DMS53 (cell line): ENCODE data around the gene TUBB1.

ENCODE experiments used
- DNase-seq: peaks from one replicate; lab custom pipeline; 2025; lab: John Stamatoyannopoulos, UW

TUBB1 gene

DNA sequence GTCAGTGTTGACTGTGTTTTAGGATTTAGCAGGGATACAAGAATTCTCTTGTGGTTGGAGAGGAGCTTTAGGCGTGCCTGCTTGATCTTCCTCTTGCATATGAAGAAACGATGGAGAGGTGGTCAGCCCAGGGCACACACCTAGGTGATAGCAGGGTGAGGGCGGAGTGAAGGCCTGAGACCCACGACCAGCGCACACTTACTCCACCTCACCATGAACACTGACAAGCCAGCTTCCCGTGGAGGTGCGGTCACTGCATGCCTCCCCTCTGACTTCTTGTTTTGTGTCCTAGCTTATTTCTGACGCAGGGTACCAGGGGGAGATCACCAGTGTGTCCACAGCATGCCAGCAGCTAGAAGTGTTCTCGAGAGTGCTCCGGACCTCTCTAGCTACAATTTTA, 30.0 kb upstream of the TUBB1 start:
- no peak for DNase-seq

DNA sequence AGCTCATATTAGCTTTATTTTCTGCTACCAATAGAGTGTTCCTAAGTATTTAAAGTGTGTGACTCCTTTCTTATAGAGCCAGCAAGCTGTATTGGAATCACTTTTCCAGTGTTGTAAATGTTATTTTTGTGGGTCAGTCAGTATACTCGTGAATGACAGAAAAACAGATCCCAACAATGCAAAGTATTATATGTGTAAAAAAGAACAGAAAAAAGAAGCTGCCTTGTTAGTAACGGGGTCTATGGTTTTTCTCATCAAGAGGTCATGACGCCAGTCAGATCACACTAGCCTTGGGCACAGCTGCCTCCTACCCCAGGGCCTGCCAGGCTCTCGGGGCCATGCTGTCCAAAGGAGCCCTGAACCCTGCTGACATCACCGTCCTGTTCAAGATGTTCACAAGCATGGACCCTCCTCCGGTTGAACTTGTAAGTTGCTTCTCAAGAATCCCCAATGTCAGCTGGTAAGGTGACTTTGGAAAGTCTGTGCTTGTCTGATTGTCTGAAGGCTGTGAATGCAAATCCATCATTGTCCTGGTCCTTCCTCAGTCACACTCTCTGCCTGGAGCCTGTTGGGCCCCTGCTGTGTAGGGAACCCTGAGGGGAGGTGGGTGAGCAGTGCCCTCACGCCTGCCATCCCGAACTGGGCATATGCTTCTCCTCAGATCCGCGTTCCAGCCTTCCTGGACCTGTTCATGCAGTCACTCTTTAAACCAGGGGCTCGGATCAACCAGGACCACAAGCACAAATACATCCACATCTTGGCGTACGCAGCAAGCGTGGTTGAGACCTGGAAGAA, 28.4 kb upstream of the TUBB1 start:
- DNase-seq, result no peak

DNA sequence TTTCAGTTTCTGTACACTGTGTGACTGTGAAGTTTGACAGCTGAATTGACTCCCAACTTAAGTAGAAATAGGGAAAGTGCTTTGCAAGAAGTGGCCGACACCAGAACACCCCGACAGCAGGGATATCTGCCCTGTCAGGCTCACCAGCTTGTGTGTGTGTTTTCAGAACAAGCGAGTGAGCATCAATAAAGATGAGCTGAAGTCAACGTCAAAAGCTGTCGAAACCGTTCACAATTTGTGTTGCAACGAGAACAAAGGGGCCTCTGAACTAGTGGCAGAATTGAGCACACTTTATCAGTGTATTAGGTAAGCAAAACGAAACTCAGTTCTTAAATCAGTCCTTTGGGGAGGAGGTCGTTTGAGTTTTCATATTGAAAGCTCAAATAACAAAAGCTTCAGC, 27.5 kb upstream of the TUBB1 start:
- DNase-seq, result no peak

DNA sequence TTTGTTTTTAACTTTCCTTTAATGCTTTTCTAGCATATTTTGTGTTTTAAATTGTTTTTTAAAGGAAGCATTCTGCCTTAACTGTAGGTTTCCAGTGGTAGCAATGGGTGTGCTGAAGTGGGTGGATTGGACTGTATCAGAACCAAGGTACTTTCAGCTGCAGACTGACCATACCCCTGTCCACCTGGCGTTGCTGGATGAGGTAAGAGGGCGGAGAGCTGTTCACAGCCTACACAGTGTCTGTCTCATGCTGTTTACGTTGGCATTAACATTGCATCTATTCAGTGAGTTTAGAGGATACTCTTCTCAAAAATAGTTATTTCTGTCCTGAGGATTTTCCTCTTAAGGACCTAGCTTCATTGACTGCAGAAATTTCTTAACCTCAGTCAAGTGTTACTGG, 26.3 kb upstream of the TUBB1 start:
- DNase-seq, result peak; percentile 66

DNA sequence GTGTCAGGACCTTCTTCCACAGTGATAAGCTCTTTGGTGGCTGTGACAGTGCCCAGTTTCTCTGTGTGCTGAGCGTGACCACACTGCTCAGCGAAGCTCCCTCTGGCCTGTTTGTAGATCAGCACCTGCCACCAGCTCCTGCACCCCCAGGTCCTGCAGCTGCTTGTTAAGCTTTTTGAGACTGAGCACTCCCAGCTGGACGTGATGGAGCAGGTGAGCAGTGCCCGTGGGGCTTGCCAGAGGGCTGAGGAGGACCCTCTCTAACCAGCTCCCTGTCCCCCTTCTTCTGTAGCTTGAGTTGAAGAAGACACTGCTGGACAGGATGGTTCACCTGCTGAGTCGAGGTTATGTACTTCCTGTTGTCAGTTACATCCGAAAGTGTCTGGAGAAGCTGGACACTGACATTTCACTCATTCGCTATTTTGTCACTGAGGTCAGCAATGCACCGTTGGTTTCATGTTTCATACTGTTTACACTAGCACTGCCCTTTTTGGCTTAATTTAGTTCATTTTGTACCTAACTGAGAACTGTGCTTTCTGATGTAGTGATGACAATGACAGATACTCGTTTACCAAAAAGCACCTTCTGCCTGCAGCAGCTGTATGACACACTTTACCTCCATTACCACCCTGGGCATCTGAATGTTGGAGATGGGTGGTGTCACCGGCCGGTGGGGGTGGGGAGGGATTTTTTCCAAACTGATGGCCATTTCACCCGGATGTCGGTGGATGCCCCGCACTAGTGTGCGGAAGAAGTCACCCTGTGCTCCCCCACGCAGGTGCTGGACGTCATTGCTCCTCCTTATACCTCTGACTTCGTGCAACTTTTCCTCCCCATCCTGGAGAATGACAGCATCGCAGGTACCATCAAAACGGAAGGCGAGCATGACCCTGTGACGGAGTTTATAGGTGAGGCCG, 25.6 kb upstream of the TUBB1 start:
- DNase-seq, result peak; percentile 79

DNA sequence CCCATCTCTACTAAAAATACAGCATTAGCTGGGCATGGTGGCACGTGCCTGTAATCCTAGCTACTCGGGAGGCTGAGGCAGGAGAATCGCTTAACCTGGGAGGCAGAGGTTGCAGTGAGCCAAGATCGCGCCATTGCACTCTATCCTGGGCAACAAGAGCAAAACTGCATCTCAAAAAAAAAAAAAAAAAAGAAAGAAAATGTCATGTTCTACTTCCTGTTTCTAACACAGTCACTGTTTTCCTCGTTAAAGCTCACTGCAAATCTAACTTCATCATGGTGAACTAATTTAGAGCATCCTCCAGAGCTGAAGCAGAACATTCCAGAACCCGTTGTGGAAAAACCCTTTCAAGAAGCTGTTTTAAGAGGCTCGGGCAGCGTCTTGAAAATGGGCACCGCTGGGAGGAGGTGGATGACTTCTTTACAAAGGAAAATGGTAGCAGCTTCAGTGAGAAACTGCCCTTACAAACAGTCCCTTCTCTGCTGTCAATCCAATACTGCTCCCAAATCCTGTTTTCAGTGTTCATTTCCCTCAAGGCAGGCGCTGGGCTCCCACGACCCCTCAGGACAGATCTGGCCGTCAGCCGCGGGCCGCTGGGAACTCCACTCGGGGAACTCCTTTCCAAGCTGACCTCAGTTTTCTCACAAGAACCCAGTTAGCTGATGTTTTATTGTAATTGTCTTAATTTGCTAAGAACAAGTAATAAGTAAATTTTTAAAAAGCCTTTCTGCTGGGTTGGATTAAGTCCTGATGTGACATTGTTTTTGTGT, 24.7 kb upstream of the TUBB1 start:
- no peak for DNase-seq

DNA sequence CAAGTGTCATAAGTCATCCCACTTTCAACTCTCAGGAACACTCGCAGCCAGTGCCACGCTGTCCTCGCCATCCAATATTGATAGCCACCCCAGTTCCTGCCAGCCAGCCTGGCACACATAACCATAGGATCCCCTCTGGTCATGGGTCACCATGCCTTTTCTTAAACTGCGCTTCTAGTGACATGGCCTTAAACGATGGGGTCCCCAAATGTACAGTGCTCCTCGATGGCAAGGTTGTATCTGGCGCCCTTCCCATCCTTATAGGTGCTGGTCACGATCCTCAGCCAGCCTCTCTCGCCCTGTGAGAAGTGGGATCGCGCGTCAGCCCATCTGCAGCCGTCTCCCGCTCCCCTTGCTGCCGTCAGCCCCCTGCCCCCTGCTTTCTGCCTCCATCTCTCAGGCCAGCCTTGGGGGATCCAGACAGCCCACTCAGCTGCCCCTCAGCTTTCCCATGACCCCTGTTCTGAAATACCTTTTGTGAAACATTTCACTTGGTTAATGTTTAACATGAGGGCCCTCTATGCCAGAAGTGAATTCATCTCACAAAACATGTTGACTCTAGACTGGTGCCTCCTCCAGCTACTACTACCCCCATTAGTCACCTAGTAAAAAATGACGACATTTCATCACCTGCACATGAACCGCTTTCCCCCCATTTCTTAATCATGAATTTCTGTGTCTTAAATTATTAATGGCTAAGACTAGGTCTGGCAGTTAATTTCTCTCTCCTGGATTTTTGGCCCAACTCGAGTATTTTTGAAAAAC, 23.6 kb upstream of the TUBB1 start:
- DNase-seq, result peak; percentile 88

DNA sequence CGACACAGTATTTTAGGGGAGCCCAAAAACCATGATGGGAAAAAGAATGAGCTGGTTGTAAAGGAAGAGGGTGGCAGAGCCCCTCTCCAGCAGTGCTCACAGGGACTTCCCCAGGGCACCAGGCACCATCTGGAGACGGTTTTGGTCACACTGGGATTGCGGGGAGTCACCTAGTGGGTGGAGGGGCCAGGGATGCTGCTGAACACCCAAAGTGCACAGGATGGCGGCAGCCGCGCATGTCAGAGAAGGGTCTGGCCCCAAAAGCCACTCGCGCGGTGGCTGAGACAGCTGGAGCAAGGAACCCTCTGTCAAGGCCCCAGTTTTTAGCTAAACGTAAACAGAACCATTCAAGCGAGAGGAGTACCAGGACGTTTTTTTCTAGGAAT, 23.0 kb upstream of the TUBB1 start:
- no peak for DNase-seq

DNA sequence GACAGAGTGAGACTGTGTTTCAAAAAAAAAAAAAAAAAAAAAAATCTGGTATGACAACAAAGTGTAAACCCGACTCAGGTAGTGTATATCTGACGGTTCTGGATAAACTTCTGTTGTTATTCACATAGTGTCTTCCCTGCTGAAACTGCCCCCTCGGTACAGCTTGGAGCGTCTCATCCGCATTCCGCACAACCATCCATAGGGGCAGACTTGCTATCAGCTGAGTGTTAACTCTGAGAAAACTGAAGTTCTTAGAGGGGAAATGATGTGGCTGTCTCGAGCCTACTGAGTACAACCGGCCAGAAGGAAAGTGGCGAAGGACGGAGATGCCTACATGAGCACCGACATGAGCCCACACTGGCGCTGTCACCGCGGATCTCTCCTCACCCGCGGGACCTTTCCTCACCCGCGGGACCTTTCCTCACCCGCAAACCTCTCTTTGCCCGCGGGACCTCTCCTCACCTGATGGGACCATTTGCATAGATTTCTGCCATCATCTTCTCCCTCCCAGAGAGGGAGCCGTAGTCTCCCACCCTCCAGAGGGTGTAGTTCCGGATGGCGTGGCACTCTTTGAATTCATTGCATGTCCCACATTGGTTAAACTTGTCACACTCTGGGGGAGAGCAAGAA, 22.0 kb upstream of the TUBB1 start:
- DNase-seq, result no peak

DNA sequence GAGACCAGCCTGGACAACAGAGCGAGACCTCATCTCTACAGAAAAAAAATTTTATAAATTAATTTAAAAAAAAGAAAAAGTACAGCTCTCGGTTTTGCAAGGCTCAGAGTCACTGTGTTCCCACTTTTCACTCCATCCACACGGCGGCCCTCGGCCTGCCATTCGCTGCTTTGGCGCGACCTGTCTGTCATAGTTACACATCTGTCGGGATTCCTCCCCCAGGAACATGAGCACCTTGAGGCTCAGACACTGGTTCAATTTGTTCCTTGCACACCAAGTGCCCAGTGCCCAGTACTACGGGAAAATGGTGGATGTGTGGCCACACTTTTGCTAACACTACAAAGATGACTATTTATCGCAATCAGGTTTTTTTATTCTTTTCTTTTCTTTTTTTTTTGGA, 20.6 kb upstream of the TUBB1 start:
- DNase-seq, result no peak

DNA sequence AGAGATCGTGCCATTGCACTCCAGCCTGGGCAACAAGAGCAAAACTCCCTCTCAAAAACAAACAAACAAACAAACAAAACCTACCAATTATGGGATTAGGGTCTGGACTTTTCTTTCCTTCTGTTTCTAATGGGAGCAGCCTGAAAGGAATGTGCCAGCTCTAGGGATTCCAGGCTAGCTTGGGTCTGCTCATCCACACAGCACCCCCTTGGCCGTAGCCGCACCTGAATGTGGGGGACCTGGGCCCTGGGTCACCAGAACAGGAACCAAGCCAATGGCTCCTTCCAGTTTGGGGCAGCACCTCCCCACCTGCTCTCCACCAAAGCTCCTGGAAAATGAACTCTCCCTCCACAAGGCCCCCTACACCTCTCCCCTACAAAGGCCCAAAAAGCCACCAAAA, 18.9 kb upstream of the TUBB1 start:
- DNase-seq, result no peak

DNA sequence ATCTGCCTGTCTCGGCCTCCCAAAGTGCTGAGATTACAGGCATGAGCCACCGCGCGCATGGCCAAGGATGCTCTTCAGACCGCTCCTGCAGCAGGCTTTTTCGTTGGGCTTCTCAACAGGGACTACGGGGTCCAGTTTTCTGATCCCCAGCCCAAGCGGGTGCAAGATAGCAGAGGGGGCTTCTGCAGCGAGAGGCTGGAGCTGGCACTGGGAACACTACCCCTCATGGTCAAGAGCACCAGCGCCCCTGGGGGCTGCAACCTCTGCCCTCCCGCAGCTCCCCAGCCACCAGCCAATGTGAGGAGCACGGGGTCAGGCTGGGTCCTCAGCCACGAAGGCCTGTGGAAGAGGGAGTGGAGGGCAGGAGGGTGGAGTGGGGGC, 18.2 kb upstream of the TUBB1 start:
- no peak for DNase-seq

DNA sequence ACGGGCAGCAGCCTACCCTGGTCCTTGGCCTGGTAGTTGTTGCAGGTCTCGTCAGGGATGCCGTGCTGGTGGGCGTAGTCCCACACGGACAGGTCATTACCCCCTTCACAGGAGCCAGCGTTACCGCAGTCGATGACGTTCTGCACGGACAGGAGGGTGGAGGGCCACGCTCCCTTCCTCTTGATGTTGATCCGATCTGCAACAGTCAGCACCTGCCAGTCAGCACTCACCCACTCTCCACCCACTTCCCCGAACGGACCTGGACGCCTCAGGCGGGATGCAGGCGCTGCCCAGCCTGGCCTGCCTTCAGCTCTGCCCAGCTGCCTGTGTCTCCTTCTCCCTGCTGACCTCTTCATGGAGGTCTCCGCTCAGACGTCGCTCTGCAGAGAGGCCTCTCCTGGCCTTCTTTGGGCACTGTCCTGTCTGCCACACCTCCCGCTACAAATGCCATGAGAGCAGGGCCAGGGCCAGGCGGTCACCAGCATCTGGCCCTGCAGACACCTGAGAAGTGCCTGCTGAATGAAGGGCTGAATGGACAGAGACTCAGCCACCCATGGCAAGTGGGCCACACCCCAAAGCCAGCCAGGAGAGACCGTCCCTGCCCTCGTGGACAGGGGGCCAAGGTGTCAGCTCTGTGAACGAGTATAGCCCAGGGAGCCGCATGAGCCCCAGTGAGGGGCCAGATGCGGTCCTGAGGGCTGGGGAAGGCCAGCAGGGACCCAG, 17.6 kb upstream of the TUBB1 start:
- no peak for DNase-seq

DNA sequence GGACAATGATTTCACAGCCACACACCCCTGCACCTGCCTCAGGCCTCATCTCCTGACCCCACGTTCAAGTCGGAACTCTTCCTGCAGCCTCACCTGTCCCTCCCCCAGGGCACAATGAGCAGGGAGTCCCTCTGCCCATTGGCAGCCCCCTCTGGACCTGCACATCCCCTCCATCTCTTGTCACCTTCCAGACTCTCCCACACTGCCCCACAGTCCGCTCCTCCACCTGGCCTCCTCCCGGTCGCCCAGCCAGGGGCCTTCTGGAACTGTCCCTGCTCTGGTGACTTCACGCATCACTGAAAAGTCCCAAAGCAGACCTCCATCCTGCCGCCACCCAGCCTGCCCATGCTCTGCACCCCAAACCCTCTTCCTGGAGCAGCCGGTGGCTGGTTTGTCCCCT, 16.8 kb upstream of the TUBB1 start:
- no peak for DNase-seq

DNA sequence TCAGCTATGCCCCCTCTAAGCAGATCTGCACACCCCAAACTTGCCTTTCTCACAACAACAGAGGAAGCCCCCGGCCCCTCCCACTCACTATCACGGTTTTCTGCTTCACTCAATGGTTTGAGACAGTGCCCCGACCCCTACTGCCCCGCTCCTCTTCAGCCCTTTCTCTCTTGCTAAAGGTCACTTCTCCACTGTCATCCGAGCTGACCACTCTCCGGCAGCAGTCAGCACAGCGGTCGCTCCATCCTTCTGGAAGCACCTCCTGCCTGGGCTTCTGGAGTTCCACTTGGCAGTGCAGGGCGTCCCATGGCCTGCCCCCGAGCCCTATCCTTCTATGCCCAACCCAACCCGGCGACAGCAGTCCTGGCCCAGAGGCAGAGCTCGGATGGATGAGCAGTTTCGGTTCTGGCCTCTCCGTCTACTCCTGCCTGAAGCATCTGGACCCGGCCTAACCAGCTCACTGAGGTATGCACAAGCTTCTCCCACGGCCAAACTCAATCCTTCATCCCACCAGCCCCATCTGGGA, 16.3 kb upstream of the TUBB1 start:
- DNase-seq, result no peak

DNA sequence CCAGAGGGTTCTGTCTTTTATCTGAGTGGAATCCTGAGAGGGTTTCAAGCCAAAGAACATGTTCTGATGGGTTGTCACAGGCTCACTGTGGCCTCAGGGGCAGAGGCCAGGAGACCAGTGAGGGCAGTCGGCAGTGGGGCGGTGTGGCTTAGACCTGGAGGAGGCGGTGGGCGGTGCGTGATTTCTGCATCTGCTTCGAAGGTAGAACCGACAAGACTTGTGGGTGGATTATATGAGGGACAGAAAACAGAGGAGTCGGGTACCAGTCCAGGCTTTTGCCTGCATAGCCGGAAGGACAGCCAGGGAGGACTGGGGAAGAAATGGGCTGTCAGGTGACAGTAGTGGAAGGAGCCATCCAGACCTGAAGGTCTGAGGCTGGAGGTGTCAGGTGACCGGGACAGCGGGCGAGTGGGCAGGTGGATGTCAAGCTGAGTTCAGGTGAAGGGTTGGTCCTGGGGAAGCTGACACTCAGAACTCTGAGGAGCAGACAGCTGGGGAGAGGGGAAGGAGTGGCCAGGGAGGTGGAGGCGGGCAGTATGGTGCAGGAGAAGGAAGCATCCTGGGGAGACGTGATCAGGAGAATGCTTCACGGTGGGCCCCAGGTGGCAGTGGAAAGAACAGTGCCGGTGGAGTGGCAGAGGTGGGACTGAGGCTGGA, 15.3 kb upstream of the TUBB1 start:
- no peak for DNase-seq

DNA sequence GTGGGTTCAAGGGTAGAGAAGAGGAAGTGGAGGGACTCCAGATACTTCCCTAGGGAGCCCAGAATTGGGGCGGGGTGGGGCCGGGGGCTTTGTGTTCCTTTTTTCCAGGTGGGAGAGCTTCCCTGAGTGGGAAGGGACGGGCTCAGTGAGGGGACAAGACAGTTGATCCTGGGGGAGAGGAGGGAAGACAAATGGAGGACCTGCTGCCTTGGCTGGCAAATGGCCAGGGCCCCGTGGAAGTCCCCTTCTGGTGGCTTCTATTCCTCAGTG, 14.8 kb upstream of the TUBB1 start:
- DNase-seq, result no peak

DNA sequence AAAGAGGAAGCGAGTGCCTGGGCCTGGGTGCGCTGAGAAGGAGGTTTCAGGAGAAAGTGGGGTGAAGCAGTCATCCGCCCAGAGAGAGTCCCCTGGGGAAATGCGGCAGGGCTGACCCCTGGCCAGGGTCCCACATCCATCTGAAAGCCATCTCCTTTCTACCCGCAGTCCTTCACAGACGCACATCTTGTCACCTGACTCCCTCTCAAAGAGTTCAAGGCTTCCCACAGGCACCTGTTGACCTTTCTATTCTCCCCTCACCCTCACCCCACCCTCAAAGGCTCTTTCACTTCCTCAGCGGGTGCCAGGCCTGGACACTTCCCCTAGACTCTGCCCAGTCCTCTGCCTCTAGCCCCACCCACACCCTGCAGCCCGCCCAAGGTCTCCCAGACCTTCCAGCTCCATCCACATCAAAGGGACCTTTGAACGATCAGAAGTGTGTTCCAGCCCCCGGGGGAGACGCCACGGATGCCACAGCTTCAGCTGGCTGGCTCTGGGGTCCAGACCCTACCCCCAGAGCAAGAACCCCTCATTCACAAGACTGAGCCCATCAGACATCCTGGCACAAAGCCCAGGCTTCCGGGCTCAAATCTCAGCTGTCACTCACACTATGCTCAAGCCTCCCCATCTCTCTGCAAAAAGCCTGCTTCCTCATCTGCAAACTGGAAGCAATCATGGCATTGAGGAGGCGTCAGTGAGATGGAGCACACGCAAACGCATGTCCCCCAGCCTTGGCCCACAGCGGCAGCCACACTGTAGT, 14.3 kb upstream of the TUBB1 start:
- DNase-seq, result no peak

DNA sequence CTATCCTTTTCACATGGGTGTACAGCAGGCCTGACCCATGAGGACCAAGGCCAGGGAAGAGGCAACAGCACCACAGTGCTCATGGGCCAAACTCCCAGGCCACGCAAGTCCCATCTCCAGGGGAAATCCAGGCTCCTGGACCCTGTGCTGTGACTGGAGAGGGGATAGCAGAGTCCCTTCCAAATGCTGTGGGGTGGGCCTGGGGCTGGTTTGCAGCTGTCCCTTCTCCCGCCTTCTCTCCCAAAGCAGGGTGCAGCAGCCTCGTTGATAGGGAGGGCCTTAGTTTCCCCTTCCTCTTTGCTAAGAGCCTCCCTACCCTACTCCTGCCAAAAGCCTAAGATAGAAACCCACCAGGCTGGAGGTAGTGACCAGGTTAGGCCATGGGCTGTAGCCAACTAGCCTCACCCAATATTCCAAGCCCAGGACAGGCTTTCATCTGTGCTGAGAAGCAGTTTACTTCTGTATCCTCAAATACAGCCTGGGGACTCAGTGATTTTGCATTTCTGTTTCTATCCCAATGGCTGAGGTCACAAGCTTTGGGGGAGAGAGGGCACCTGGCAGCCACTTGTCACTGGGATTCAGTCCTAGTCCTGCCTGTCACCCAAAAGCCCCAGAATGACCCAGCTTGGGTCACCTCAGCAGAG, 13.6 kb upstream of the TUBB1 start:
- DNase-seq, result no peak
